HG03354 (cell line): ENCODE measurements around the gene TYRO3.
"Not testable (repeated sequence)": the region's sequence is repeated elsewhere in the genome, so short reads cannot be mapped to it uniquely, and the experiment has no call there.

Source experiments
- ATAC-seq: cut with Tn5 transposase; IDR thresholded peaks from one replicate; pipeline ENCODE4 v1.9.1; 2021; ENCODE audit warnings: mild to moderate bottlenecking; ENCODE audit not compliant: unreplicated experiment, poor library complexity, severe bottlenecking

Gene TYRO3

DNA sequence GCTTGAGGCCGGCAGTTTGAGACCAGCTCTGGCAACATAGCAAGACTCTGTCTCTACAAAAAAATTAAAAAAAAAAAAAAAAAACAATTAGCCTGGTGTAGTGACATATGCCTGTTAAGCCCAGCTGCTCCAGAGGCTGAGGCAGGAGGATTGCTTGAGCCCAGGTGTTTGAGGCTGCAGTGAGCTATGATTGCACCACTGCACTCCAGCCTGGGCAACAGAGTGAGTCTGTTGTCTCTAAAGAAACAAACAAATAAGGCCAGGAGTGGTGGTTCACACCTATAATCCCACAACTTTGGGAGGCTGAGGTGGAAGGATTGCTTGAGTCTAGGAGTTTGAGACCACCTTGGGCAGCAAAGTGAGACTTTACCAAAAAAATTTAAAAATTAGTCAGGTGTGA lies 10.2 kb downstream of the TYRO3 start:
- ATAC-seq = not testable (repeated sequence)

DNA sequence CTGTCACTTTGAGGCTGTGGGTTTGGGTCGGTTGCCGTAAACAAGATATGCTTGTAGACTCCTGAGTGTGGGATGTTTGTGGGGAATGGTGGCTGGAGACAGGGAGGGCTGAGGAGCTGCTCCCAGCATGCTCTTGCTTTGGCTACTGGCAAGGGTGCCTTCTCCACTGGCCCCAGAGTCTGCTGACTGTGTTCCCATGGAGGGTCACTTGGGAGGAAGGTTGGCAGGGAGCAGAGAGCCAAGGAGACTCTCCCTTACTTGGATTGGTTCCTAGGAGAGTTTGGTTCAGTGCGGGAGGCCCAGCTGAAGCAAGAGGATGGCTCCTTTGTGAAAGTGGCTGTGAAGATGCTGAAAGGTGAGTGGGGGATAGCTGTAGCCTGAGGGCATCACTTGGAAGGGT lies 11.8 kb downstream of the TYRO3 start:
- no peak for ATAC-seq

DNA sequence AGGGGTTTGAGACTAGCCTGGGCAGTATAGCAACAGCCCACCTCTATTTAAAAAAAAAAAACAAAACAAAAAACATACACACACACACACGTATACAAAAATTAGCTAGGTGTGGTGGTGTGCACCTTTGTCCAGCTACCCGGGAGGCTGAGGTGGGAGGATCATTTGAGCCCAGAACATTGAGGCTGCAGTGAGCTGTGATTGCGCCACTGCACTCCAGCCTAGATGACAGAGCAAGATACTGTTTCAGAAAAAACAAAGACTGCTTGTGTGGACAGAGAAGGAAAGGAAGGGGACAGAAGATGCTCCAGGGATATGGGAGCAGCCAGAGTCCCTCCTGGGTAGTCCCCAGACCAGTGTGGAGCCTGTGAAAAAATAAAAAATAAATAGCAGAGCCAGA lies 12.9 kb downstream of the TYRO3 start:
- ATAC-seq = no peak

DNA sequence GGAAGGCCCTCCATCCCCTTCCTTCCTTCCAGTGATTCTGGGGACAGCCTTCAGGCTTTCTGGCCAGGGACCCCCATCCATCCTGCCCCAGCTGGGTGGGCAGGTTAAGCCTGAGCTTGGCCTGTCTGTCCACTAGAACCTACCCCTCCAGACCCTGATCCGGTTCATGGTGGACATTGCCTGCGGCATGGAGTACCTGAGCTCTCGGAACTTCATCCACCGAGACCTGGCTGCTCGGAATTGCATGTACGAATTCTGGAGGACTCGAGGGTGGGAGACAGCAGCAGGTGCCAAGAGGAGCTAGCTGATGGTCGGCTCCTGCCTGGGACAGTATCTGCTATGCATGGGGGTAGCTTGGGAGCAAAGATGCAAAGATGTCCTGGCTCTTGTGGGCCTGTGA lies 13.9 kb downstream of the TYRO3 start:
- ATAC-seq = no peak

DNA sequence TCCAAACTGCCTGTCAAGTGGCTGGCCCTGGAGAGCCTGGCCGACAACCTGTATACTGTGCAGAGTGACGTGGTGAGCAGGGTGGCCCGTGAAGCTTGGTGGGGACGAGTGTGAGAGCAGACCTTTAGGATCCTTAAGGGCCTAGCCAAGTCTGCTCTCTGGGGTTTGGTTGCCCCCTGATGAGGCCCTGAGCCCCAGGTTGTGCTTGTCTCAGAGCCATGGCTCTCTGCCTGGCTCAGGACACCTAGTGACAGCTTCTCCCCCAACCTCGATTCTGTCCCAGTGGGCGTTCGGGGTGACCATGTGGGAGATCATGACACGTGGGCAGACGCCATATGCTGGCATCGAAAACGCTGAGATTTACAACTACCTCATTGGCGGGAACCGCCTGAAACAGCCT lies 14.4 kb downstream of the TYRO3 start:
- no peak for ATAC-seq

DNA sequence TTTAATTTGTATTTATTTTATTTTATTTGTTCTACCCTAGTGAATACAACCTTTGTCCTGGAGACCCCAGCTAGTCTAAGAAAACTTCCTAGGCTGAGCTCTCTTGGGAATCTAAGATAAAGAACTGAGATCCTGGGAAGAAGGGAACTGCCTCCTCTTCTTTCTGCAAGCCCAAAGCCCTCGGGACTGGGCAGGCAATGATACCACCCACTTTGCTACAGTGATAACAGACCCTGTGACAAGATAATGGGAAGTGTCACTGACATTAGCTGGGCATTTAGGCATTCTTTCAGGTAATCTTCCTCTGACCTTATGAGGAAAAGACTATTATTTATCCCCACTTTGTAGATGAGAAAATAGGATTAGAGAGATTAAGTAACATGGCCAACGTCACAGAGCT lies 15.1 kb downstream of the TYRO3 start:
- no peak for ATAC-seq

DNA sequence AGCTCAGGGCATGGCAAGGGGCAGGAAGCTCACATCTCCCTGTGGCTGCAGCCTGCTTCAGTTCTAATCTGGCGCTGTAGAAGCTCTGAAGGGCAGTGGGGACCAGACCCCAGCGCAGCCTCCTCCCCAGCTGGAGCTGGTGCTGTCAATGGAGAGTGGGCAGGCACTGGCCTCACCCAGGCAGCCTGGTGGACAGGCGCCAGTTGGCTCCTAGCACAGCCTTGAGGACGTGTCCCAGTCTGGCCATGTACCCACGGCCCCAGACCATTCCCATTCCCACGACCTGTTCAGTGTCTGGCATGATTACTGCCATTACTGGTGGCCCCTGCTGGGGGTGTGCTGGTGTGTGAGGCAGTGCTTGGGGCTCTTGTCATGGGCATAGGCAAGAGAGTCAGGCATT lies 16.3 kb downstream of the TYRO3 start:
- no peak for ATAC-seq

DNA sequence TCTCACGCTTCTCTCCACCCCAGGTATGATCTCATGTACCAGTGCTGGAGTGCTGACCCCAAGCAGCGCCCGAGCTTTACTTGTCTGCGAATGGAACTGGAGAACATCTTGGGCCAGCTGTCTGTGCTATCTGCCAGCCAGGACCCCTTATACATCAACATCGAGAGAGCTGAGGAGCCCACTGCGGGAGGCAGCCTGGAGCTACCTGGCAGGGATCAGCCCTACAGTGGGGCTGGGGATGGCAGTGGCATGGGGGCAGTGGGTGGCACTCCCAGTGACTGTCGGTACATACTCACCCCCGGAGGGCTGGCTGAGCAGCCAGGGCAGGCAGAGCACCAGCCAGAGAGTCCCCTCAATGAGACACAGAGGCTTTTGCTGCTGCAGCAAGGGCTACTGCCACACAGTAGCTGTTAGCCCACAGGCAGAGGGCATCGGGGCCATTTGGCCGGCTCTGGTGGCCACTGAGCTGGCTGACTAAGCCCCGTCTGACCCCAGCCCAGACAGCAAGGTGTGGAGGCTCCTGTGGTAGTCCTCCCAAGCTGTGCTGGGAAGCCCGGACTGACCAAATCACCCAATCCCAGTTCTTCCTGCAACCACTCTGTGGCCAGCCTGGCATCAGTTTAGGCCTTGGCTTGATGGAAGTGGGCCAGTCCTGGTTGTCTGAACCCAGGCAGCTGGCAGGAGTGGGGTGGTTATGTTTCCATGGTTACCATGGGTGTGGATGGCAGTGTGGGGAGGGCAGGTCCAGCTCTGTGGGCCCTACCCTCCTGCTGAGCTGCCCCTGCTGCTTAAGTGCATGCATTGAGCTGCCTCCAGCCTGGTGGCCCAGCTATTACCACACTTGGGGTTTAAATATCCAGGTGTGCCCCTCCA lies 19.1 kb downstream of the TYRO3 start:
- ATAC-seq = no peak

DNA sequence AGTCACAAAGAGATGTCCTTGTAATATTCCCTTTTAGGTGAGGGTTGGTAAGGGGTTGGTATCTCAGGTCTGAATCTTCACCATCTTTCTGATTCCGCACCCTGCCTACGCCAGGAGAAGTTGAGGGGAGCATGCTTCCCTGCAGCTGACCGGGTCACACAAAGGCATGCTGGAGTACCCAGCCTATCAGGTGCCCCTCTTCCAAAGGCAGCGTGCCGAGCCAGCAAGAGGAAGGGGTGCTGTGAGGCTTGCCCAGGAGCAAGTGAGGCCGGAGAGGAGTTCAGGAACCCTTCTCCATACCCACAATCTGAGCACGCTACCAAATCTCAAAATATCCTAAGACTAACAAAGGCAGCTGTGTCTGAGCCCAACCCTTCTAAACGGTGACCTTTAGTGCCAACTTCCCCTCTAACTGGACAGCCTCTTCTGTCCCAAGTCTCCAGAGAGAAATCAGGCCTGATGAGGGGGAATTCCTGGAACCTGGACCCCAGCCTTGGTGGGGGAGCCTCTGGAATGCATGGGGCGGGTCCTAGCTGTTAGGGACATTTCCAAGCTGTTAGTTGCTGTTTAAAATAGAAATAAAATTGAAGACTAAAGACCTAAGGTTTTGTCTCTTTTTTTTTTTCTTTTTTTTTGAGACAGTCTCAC lies 19.8 kb downstream of the TYRO3 start:
- ATAC-seq = no peak

DNA sequence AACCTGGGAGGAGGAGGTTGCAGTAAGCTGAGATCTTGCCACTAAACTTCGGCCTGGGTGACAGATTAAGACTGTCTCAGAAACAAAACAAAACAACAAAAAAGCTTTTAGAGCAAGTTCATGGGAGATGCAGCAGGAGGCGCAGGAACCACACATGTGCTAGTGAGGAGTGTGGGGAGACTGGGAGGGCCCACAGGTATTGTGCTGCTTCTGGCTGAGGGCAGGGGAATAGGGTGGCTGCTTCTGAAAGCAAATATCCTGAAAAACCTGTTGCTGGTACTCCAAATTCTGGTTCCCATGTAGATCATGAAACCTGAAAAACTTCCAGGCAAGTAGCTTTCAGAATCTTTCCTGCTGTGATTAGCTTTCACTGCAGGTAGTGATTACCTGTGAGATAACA lies 22.1 kb downstream of the TYRO3 start:
- no peak for ATAC-seq

DNA sequence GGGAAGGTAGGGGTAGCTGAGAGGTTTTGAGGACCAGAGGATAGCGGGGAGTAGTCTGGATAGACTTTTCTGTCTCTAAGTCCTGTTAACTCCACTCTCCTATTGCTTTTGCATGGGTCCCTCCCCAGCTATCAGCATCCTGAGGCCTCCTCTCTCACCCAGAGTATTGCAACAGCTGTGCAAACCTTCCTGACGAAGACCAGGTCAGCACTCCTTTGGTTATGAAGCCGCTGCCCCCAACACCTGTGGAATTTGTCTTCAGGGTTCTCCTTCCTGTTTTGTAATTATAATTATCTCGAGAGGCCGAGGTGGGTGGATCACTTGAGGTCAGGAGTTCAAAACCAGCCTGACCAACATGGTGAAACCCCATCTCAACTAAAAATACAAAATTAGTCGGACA lies 24.8 kb downstream of the TYRO3 start:
- no peak for ATAC-seq

DNA sequence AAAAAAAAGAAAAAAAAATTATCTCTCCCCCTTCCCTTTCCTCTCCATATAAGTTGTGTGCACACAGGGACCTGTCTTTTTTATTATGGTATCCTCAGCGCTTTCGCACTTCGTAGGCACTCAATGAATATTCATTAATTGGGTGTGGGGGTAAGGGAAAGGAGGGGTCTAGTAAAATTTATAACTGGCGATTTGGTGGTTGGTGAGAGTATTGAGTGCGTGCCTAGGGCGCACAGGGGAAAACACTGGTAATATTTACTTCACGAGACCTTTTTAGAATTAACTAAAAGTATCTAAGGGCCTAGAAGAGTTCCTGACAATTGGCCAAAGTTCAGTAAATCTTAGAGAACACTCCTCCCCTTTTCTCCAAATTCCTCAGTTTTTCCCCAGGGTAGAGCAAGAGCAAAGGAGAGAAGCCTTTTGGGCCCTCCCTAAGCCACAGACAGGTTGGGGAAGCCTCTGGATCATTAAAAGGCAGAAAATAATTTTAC lies 25.7 kb downstream of the TYRO3 start:
- ATAC-seq = no peak

DNA sequence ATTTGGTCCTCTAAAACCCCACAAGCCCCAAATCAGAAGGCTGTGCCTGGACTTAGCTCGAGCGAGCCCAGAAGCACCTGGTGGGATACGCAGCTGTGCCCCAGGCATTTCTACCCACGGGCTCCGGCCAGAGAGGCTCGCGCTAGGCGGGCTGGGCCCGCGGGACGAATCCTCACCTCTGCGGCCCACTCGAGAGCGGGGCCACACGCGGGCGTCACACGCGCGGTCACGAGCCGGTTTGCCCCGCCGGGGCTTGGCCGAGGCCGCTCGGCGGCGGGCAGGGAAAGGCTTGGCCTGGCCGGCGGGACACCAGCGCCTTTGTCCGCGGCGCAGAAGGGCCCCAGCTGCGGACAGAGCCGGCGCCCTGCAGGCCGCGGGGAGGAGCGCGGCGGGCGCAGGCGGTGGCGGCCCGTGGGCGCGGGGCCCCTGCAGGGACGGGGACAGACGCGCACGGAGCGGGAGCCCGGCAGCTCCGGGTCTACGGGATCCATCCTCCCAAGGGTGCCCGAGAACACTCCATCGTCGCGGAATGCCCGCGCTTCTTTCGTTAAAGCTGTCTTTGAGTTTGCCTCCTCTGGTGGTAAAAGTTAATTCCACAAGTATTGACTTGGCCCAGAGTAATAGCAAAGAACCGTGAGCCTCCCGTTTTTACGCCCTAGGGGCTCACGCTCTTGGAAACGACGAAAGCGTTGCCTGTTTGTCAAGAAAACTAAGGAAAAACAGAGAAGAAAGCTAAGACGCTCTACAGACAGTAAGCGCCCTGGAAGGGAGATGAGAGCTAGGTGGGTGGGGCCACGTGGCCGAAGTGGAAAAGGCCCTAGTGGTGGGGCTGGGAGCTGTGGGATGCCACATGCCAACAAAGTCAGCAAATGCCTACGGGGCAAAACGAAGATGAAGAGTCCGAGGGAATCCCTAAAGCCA lies 26.4 kb downstream of the TYRO3 start:
- no peak for ATAC-seq

DNA sequence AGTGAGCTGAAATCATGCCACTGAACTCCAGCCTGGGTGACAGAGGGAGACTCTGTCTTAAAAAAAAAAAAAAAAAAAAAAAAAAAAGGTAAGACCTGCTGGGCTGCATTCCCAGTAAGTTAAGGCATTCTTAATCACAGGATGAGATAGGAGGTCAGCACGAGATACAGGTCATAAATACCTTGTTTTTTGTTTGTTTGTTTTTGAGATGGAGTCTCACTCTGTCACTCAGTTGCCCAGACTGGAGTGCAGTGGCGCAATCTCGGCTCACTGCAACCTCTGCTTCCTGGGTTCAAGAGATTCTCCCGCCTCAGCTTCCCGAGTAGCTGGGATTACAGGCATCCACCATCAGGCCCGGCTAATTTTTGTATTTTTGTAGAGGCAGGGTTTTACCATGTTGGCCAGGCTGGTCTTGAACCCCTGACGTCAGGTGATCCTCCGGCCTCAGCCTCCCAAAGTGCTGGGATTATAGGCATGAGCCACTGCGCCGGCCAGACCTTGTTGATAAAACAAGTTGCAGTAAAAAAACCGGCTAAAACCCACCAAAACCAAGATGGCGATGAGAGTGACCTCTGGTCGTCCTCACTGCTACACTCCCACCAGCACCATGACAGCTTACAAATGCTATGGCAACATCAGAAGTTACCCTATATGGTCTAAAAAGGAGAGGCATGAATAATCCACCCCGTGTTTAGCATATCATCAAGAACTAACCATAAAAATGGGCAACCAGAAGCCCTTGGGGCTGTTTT lies 27.7 kb downstream of the TYRO3 start:
- not testable (repeated sequence) for ATAC-seq

DNA sequence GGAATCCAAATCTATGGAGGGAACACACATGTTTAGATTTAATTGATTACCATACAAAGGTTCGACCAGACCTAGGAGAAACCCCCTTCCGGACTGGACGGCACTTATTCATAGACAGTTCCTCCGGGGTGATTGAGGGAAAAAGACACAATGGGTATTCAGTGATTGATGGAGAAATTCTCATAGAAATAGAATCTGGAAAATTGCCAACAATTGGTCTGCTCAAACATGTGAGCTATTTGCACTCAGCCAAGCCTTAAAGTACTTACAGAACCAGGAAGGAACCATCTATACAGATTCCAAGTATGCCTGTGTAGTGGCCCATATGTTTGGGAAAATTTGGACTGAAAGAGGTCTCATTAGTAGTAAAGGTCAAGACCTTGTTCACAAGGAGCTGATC lies 30.0 kb downstream of the TYRO3 start:
- not testable (repeated sequence) for ATAC-seq

DNA sequence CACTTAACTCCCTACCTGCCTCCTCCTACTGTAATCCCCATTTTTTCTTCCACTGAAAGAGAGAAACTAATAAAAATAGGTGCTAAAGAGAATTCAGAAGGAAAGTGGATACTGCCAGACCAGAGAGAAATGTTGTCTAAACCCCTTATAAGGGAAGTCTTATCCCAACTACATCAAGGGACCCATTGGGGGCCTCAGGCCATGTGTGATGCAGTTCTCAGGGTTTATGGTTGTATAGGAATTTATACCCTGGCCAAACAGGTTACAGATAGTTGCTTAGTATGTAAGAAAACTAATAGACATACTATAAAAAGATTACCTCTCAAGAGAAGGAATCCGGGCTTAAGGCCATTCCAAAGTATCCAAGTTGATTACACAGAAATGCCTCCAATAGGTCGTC lies 30.6 kb downstream of the TYRO3 start:
- not testable (repeated sequence) for ATAC-seq

DNA sequence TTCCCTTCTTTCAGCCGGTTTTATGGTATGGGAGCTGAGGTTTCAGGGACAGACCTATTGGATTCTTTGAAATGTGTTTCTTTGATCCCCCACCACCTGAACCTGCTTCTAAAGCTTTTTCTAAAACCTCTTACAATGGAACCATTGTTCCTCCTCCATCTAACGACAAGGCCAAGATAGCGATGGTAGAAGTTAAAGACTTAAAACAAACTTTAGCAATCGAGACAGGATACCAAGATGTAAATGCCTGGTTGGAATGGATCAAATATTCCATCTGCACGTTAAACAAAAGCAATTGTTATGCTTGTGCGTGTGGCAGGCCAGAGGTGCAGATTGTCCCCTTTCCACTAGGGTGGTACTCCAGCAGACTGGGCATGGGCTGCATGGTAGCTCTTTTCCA lies 32.2 kb downstream of the TYRO3 start:
- ATAC-seq = not testable (repeated sequence)

DNA sequence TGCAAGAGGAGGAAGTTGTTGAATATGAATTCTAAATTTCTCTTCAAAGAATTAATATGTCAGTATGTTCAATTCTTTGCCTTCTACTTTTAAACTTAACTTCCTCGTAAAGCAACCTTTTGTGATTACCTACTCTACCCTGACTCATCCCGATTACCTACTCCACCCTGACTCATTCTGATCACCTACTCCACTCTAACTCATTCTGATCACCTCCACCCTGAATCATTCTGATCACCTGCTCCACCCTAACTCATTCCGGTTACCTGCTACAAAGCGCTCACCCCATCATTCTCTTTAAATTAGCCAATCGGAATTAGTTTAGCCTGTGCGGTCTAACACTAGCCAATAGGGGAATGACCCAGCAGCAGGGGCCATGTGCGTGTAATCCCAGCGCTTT lies 33.7 kb downstream of the TYRO3 start:
- ATAC-seq = not testable (repeated sequence)
